ENCODE data around the gene KCNN3. TPM values are rescaled to one million over a fixed set of nuclear protein-coding genes. Genes with fewer than 3 reads are reported as not detected.

Gene KCNN3
- total and polyA plus RNA-seq, 2 of the 13 experiments (the other 11 are each of a cell fraction or from before 2014, with no cell fraction given): not detected

DNA sequence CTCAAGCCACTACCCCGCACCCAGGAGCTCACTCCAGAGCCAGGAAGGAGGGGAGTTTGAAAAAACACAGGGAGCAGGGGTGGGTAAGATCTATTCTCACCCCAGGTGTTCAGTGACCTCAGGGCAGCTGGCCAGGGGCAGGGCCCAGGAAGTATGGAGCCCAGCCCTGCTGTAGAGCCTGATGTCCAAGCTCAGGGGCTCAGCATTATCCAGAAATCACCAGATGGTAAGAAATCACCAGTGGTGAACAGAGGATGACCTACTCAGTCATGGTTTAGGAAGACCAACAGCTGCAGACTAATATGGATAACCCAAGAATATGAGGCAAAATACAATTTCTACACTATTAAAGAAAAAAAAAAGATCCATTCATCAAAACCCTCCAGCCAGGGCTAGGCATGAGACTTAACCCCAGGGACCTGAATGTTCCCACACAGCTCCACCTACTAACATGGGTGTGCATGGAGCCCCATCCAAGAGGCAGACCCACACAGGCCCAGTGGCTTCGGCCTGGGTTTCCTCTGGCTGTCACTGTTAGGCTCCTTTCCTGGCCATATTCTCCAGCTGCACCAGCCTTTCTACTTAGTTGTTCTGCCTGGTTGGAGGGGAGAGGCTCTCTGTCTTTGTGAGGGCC lies 67.6 kb downstream of the KCNN3 start (continued):
- TF ChIP-seq CEBPB (IDR thresholded peaks at IDR 0.05; ENCODE audit: borderline replicate concordance, low read depth, low read length) (no peak), ZSCAN31 (CRISPR knock-in tag; IDR thresholded peaks at IDR 0.05; ENCODE audit: low read depth) (no peak), SIX4 (CRISPR knock-in tag; IDR thresholded peaks at IDR 0.05) (no peak), ISL2 (CRISPR knock-in tag; IDR thresholded peaks at IDR 0.05) (no peak), SCMH1 (CRISPR knock-in tag; IDR thresholded peaks at IDR 0.05; ENCODE audit: borderline replicate concordance) (no peak), ZNF839 (CRISPR knock-in tag; IDR thresholded peaks at IDR 0.05; ENCODE audit: borderline replicate concordance) (no peak)
- TF ChIP-seq, protein P1, sequence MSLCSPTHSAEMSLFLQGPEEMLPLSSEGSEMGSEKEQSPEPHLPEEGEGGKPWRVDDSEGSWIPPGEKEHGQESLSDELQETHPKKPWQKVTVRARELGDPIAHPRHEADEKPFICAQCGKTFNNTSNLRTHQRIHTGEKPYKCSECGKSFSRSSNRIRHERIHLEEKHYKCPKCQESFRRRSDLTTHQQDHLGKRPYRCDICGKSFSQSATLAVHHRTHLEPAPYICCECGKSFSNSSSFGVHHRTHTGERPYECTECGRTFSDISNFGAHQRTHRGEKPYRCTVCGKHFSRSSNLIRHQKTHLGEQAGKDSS (CRISPR knock-in tag; IDR thresholded peaks at IDR 0.05; ENCODE audit: borderline replicate concordance, low read depth): no peak
- TF ChIP-seq, protein P2, sequence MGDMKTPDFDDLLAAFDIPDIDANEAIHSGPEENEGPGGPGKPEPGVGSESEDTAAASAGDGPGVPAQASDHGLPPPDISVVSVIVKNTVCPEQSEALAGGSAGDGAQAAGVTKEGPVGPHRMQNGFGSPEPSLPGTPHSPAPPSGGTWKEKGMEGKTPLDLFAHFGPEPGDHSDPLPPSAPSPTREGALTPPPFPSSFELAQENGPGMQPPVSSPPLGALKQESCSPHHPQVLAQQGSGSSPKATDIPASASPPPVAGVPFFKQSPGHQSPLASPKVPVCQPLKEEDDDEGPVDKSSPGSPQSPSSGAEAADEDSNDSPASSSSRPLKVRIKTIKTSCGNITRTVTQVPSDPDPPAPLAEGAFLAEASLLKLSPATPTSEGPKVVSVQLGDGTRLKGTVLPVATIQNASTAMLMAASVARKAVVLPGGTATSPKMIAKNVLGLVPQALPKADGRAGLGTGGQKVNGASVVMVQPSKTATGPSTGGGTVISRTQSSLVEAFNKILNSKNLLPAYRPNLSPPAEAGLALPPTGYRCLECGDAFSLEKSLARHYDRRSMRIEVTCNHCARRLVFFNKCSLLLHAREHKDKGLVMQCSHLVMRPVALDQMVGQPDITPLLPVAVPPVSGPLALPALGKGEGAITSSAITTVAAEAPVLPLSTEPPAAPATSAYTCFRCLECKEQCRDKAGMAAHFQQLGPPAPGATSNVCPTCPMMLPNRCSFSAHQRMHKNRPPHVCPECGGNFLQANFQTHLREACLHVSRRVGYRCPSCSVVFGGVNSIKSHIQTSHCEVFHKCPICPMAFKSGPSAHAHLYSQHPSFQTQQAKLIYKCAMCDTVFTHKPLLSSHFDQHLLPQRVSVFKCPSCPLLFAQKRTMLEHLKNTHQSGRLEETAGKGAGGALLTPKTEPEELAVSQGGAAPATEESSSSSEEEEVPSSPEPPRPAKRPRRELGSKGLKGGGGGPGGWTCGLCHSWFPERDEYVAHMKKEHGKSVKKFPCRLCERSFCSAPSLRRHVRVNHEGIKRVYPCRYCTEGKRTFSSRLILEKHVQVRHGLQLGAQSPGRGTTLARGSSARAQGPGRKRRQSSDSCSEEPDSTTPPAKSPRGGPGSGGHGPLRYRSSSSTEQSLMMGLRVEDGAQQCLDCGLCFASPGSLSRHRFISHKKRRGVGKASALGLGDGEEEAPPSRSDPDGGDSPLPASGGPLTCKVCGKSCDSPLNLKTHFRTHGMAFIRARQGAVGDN (CRISPR knock-in tag; IDR thresholded peaks at IDR 0.05): no peak

All from HepG2 (cell line).